Left renal cortex interstitium (tissue), 4 donors: ENCODE measurements around the gene FAM53B. TPM values are rescaled to one million over a fixed set of nuclear protein-coding genes. Genes with fewer than 3 reads are reported as not detected.

ENCODE experiments used
- DNase-seq, 4 donors: peaks; one replicate each; pipeline ENCODE4 v3.0.0-alpha.2; 2013; ENCODE audit warnings: low read depth in 4 of 4, low spot score in 2 of 4, missing footprints in 1 of 4
- polyA plus RNA-seq, 4 donors: library from polyadenylated mRNA; unstranded; fragments of 120-200 nt; gene quantifications; one replicate each; pipeline ENCODE4 v1.2.1, GENCODE V29; 2013; ENCODE audit not compliant: insufficient read length in 4 of 4

Gene FAM53B
- polyA plus RNA-seq, 4 donors = 23.1 to 33.4 (median 28.0) TPM

DNA sequence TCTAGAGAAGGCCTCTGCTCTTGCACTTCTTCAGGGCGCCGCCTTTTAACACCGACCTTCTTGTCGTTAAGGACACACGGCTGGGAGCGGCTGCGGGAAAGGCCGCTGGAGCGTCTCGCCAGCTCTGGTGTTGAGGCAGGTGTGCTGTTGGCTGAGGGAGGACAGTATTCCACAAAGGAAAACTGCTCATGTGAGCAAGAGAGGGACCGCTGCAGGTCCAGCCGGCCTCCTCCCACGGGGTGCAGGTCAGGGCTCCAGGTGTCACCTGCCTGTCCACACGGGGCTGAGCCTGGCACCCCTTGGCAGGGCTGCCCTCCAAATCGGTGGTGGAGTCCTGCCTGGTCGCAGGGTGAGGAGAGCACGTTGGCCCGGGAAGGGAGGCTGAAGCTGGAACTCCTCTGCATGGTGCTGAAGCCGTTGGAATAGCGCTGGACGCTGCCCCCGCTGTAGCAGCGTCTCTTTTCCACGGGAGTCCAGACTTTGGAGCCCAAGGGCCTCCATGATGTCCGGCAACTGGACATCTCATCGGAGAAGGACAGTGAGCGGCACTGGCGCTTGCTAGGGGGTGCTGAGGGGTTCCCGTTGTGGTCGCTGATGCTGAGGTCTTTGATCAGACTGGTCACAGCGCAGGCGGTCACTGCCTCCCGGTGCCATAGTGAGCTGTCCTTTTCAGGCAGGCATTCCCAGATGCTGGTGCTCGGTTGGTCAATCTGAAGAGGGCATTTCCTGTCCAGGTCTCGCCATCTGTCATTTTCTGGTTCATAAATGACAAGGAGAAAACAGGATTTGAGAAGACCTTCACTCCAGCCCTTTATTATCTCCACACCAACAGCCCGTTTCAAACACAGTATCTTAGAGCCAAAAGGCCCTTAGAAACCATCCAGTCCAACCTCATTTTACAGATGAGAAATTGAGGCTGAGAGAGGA lies 62.3 kb downstream of the FAM53B start:
- no peak for DNase-seq

DNA sequence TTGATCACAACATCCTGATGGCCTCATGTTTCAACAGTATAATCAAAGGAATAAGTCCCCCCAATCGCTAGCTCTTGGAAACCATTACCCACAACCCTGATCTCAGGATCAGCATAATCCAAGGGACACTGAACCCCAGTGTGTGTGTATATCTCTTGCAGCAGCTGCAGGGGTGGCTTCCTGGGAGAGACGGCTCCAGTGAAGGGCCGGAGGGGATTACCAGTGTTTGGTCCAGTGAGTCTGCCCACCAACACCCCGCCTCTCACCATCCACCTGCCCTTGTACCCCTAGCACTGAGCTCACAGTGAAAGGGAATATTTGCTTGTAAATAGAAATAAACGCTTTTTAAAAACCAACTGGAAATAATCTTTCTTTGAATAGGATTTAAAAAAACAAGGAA lies 63.1 kb downstream of the FAM53B start:
- no peak for DNase-seq

DNA sequence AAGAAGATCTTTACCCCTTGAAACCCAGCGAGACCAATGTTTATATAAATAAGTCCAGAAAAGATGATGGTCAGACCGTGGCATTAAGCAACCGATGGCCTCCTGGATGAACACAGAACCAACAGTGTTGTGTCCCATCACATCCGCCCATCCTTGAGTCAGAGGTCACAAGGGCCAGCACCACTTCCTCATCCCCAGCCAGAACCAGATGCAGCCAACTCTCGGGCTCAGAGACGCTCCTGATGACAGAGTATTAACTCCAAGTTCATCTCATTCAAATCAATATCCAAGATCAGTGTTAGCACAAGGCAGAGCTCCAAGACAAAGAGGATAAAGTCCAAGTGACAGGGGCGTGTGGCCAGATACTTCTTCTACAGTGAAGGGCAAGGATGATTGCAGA lies 63.5 kb downstream of the FAM53B start:
- DNase-seq = no peak

DNA sequence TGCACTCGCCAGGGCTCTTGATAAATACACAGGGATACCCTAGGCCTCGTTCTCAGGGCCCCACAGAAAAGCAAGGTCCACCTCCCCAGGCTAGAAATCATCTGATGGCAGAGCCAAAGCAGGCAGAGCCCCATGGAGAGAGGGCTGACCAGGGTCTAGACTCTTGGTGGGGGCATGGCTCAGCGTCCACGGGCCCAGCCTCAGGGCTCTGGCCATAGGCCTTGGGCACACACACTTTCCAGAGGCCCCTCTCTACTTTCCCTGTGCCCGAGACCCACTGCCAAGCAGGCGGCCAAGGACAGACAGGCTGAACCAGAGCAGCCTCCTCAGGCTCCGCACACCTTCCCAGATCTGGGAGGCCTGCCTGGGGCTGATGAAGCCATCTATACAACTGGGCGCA lies 64.8 kb downstream of the FAM53B start:
- no peak for DNase-seq

DNA sequence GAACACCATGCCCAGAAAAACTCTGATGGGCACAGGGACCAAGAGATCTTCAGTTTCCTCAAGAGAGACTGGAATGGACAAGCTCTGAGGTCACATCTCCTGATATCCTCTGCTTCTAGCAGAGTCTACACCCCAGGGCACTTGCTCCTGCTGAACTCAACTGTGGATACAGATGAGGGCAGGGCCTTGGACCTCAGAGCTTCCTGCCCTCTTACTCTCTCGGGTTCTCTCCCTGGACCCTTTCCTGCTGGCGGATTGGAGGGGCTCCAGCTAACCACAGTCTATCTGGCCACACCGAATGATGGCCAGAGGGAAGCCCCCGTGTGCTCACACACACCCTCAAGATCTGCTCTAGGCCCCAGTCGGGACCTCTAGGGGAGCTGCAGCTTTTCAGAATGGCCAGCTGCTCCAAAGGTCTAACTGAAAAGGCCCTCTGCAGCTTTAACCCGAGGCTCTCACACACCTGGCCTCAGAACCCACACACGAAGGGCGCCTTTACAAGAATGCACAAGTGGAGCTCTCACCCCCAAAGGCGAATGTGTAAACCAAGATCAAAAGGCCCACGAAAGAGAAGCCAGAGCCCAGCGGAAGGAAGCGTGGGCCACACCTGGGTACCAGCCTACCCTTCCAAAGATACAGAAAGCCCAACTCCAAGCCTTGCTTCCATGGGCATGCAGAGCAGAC lies 65.5 kb downstream of the FAM53B start:
- no peak for DNase-seq

DNA sequence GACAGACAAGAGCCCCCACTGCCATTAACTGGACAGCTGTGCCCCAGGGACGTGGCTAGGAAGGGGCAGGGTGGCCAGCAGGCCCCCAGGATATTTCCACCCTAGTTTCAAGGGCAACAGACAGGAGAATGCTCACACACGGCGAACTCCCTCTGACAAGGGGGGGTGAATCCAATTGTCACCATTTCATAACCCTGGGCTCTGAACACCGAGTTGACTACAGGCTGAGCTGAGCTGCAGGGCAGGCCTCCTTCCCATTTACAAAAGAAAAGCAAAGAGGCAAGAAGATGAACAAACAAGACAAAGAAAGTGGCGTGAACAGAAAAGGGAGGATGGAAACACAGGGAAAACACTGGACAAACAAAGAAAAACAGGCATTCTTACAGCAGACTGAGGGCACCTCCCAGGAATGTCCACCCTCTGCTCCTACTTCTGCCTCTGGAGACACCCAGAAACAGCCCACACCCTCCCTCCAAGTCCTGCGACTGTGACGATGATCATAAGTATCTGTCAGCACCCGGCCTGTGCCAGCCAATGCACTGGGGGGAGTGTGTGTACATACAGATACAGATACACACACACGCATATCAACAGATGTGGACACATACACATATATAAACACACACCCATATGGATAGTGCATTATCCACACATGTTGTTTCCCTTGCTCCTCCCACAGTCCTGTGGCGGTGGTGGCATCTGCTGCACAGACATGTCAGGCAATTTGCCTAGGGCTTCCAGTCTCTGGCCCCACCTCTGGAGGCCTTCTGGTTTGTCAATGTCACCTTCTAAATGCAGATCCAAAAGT lies 66.2 kb downstream of the FAM53B start:
- DNase-seq = no peak

DNA sequence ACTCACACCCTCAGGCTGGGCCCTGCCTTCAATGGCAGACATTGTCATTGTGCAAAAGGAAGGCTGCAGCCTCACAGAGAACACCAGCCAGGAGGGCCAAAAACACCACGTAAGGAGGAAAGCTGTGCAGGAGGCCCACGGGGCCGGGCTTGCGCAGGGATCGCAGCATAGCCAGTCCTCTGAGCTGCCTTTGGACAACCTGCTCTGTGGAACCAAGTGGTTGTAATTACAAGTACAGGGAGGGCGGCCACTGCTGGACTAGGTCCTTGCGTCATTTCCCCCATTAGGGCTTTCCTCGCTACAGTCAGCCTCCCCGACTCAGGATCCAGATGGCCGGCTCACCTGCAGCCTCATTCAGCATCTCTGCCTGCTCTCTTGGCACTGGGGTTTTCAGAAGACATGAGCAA lies 66.9 kb downstream of the FAM53B start:
- DNase-seq = no peak

DNA sequence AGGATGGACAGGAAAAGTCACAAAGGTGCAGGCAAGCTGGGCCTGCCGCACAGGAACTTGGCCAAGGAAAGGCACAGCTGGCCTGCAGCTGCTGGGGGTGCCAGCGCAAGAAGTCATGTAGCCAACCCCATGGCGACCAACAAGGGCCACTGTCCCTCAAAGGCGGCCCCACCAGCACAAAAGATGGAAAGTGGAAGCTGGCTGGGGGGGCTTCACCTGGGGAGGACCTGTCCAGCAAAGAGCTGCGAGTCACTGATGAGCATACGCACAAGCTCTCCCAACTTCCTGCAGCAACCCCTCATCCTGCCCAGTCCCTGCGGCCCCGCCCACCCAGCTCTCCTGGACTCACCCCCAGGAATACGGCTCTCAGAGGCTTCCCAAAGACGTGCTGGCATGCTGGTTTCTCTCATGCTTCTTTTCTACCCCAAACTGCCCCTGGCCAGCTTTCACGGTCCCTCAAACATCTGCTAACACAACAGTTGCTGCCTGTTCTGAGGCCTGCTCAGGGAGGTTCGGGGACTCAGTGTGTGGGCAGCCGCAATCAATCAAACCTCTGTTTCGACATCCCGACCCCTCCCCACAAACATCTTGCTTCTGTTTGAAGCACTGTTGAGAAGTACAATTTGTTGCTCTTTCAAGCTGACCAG lies 67.6 kb downstream of the FAM53B start:
- DNase-seq = no peak

DNA sequence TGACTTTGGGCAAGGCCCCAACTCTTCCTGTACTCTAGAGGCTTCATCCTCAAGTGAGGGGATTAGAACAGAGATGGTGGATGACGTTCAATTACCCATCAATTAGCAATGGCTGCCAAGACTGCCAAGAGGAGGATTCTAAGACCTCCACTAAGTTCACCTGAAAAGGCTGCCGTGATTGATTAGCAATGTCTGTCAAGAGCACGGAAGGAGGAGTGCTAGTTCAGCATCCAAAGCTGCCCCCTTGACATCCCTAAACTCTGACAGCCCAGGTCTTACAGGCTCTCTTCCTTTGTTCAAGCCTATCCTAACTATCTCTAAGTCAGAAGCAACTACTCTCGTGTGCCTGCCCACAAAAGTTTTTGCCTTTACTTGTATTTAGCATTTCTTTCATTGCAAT lies 68.4 kb downstream of the FAM53B start:
- no peak for DNase-seq

DNA sequence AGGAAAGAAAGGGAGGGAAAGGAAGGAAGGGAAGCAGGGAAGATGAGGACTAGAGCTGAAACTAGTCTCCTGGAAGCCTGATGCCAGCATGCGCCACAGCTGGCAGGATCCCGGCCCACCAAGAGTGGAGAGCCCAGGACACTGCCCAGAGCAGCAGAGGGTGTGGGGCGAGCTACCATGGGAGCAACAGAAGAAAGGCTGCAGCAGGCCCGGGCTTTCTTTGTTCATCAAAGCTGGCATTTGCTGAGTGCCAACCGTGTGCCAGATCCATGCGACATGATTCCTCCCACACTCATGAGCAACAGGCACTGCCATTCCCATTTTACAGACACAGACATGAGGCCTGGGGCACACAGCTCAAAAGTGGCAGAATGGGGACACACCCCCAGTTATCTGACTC lies 68.9 kb downstream of the FAM53B start:
- DNase-seq = no peak

DNA sequence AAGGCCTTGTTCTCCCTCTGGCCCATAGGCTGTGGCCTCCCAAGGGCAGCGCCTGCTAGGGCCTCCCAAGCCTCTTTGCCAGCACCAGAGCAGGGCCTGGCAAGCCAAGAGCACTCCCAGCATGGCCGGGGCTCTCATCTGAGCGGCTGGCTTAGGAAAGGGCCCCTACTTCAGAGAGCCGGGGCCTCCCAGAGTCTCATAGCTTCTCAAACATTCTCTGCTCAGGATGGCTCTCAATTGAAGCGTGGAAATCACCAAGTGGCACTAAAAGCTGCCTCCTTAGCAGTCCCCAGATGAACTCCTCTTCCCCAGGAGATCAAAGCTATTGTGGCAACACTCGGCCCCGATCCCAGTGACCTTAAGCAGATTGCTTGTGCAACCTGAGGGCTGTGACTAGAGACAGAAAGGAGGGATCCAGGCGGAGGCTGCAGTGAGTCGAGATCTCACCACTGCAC lies 69.4 kb downstream of the FAM53B start:
- no peak for DNase-seq

DNA sequence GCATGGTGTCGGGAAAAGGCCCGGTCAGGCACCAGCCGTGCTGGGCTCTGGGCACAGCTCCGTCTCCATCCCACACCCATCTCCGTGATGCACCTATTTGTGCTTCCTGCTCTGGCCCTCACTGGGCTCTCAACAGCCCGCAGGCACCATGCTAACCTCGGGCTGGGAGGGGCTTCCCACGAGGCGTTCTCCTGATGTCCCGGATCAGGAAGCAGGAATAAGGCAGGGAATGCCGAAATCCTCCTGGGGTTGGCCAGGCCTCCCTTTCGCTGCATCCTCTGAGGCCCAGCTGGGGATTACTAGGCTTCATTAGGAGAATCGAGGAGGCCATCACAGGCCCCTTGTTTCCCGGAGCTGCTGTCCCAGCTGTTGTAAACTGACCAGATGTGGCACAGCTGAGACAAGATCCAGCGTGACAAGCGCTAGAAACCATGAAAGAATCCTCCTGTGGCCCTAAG lies 72.0 kb downstream of the FAM53B start:
- peak in 1 of 4 donors; percentile 49 for DNase-seq

DNA sequence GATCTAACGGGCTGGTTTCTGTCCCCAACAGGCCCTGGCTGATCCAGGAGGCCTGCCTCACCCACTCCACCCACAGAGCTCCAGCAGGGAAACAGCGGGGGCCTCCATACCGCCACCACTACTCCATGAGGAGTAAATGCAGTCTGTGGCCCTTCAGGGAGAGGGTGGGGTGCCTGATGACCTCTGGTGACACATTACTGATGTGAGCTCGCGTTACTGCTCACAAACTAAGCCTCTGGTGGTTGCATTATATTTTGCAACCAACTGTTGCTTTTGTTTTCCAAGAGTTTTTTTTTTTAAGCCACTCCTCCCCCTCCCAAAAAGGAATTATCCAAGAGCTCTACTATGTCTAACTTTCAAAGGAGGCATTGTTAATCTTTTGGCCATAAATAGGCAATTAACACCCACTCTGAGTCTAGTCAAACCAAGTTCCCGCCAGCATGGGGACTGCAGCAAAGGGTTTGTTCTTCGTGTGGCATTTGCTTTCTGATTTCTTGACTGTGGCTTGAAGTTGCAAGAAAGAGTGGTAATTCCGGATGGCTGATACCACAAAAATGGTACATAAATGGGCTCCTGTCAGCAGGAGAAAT lies 72.6 kb downstream of the FAM53B start:
- DNase-seq = no peak

DNA sequence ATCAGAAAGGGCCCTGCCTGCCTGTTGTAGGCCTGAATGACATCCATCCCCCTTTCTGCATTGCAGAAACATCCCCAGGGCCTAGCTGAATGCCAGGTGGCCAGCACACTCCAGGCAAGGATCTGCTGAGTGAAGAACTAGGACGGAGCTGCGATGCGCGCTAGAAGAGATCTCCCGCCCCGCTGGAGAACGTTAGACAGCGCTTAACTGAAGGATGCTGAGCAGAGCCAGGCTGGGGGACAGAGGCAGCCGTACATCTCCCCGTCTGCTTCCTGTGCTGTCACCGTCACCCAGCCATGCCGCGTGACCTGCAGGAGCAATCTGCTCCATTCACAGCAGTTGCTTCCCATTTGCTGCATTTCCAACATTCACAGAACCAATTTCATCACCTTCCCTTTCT lies 73.3 kb downstream of the FAM53B start:
- DNase-seq = no peak

DNA sequence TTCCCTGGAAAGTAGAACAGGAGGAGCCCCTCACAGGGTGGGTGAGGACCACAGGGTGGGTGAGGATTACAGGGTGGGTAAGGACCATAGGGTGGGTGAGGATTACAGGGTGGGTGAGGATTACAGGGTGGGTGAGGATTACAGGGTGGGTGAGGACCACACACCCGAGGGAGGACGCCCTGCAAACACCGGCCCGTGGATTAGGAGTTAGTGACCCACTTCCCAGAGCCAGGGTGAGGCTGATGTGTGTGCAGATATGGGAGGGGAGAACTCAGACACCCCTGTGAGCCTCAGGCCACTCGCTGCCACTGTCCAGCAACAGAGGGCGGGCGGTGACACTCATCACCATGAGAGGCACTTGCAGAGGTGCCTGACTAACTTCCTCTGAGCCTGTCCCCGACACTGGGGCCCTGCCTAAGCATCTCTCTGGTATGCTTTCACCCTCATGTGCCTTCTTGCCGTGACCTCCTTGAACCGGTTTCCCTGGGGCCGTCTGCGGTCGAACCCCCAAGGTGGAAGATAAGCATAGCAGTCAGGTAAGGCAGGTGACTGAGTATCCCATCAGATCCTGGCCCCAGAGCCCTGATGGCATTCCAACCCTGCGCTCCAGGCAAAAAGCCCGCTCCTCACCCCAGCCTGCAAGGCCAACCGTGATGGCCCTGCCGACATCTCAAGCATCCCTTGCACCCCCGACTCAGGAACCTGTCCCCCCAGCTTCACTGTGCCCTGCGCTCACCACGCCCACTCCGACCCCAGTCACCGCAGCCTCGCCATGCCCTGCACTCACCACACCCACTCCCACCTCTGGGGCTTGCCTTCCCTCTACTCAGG lies 74.1 kb downstream of the FAM53B start:
- no peak for DNase-seq

DNA sequence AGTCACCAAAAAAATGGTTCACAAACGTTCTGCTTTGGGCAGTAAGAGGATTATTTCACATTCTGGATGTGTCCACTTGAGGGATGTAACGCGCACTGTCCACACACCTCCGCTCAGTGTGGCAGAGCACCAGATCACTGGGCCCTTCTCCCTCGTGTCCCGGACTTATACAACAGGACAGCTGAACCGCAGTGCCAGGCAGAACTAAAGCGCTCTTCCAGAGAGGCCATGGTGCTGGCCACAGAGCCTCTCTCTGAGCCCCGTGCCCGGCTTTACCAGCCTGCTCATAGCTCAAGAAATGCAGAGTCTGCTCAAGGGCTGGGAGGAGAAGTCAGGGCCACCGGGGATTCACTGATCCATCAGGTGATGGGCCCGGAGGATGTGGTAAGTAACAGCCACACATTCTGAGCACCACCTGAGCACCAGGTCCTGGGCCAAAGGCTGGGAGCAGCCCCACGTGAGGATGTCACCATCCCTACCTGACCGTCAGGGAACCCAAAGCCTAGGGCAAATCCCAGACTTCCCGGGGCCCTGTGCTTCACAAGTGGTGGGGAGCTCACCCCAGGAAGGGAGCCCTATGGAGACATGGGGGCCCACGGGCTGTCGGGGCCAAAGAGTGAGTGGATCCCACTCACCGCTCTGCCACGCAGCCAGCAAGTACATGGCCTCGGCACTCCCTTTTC lies 74.9 kb downstream of the FAM53B start:
- no peak for DNase-seq

DNA sequence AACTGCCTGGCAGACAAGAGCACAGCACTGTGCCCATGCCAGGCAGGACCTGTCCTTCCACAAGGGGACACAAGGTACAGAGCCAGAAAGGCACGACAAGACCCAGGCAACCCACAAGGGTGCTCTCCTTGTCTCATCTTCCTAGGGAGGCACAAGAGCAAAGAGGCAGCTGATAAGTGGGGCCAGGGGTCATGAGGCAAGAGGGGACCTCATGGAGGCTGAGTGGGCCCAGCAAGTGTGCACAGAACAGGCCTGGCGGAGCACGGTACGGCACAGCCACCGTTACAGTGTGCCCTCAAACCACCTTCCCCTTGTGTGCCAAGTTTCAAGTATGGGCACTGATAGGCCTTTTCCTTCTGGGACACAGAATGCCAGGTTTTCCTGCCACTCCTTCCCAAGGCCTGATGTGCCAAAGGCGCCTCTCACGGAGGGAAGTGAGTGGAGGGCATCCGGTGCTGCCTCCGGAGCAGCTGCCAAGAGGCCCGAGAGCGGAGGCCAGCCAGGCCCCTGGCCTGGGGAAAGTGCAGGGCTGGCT lies 75.6 kb downstream of the FAM53B start:
- DNase-seq = no peak
